DMS 273 (cell line): ENCODE results near the gene IMPDH2.
"Not testable (repeated sequence)": the region's sequence is repeated elsewhere in the genome, so short reads cannot be mapped to it uniquely, and the experiment has no call there.

Experiments
- DNase-seq: peaks from one replicate; lab custom pipeline; 2025; ENCODE audit not compliant: unreplicated experiment; lab: John Stamatoyannopoulos, UW

The IMPDH2 gene

GRCh38 chr3:49021813-49022687 lies 7.1 kb downstream of the IMPDH2 start, which contains the start of gene NDUFAF3:
TSS of gene NDUFAF3 (plus strand) at chr3:49022121. CDS start at chr3:49022145, 24 bp downstream.
- peak; percentile 97 for DNase-seq

GRCh38 chr3:49021213-49021812 lies 7.9 kb downstream of the IMPDH2 start:
- peak; percentile 99 for DNase-seq

GRCh38 chr3:49020330-49021212 lies 8.6 kb downstream of the IMPDH2 start:
- peak; percentile 38 for DNase-seq

- DNase-seq: no peak
These were observed 9.3 kb downstream of the IMPDH2 start for GRCh38 chr3:49019941-49020329.

- peak; percentile 63 for DNase-seq
These were observed 10.5 kb downstream of the IMPDH2 start for GRCh38 chr3:49018707-49019006.

- DNase-seq: peak; percentile 80
These were observed 11.1 kb downstream of the IMPDH2 start, which contains the start of gene DALRD3 for GRCh38 chr3:49017971-49018706. TSS of gene DALRD3 (minus strand) at chr3:49018580. CDS start at chr3:49018564, 16 bp downstream.

GRCh38 chr3:49017229-49017970 lies 11.8 kb downstream of the IMPDH2 start:
- DNase-seq: peak; percentile 55

- no peak for DNase-seq
These were observed 12.6 kb downstream of the IMPDH2 start for GRCh38 chr3:49016414-49017228.

DNA sequence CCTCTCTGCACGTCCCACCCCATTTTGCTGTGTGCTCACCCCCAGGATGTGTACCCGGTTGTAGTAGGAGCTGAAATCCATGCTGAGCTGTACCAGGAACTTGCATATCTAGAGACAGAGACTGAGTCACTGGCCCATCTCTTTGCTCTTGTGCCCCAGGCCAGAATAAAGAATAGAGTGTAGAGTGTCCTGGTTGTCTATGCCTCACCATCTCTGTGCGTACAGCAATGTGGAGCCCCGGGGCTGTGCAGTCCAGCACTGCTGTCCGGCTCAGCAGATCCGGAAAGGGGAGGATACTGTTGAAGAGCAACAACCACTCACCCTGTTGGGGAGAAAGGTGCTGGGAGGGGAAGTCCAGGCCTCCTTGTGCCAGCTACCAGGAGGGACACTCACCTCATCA lies 13.4 kb downstream of the IMPDH2 start:
- no peak for DNase-seq

DNA sequence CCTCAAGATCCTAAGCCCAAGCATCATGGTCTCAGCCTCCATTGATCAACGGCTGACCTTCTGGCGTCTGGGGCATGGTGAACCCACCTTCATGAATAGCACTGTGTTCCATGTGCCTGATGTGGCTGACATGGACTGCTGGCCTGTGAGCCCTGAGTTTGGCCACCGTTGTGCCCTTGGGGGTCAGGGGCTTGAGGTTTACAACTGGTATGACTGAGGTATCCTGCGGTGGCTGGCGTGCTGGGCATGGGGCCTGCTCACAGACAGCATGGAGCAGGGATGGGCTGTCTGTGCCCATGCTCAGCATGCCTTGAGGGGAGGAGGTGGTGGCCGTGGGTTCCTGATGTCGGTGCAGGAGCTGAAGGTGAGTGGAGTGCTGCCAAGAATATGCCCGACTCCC lies 14.1 kb downstream of the IMPDH2 start:
- no peak for DNase-seq

DNA sequence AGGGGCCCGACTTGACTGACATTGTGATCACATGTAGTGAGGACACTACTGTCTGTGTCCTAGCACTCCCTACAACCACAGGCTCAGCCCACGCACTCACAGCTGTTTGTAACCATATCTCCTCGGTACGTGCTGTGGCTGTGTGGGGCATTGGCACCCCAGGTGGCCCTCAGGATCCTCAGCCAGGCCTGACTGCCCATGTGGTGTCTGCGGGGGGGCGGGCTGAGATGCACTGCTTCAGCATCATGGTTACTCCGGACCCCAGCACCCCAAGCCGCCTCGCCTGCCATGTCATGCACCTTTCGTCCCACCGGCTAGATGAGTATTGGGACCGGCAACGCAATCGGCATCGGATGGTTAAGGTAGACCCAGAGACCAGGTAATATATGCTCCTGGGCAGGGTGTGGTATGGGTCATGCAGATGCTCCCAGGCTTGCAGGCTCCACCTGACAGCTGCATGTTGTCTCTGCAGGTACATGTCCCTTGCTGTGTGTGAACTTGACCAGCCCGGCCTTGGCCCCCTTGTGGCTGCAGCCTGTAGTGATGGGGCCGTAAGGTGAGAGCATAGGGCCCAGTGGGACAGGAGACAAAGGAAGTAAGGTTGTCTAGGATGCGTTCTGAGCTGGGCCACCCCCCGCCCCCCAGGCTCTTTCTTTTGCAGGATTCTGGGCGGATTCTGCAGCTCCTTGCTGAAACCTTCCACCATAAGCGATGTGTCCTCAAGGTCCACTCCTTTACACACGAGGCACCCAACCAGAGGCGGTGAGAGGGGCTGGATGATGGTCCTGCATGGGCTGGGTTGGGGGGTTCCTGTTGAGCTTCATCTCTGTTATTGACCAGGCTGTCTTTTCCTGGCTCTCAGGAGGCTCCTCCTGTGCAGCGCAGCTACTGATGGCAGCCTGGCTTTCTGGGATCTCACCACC lies 15.2 kb downstream of the IMPDH2 start:
- peak; percentile 60 for DNase-seq

DNA sequence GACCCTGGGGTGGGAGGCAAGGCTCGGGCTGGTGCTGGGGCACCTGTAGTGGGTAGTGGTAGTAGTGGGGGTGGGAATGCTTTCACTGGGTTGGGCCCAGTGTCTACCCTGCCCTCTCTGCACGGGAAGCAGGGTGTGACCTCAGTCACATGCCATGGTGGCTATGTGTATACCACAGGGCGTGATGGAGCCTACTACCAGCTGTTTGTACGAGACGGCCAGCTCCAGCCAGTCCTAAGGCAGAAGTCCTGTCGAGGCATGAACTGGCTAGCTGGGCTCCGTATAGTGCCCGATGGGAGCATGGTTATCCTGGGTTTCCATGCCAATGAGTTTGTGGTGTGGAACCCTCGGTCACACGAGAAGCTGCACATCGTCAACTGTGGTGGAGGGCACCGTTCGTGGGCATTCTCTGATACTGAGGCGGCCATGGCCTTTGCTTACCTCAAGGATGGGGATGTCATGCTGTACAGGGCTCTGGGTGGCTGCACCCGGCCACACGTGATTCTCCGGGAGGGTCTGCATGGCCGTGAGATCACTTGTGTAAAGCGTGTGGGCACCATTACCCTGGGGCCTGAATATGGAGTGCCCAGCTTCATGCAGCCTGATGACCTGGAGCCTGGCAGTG lies 16.0 kb downstream of the IMPDH2 start:
- DNase-seq: no peak

GRCh38 chr3:49012441-49013017 lies 16.7 kb downstream of the IMPDH2 start:
- DNase-seq: no peak

DNA sequence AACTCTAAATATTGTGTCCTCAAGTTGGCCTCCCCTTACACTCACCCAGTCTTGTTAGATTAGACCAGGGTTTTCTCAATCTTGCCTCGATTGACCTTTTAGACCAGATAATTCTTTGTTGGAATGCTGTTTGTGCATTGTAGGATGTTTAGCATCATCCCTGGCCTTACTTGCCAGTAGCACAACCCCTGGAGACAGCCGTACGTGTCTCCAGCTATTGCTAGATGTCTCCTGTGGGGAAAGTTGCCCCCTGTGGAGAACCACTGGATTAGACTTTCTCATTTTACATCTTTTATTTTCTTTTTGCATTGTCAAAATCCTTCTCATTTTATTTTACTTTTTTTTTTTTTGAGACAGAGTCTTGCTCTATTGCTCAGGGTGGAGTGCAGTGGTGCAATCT lies 19.8 kb downstream of the IMPDH2 start:
- DNase-seq: no peak

- not testable (repeated sequence) for DNase-seq
These were observed 20.6 kb downstream of the IMPDH2 start for GRCh38 chr3:49008627-49009026.

DNA sequence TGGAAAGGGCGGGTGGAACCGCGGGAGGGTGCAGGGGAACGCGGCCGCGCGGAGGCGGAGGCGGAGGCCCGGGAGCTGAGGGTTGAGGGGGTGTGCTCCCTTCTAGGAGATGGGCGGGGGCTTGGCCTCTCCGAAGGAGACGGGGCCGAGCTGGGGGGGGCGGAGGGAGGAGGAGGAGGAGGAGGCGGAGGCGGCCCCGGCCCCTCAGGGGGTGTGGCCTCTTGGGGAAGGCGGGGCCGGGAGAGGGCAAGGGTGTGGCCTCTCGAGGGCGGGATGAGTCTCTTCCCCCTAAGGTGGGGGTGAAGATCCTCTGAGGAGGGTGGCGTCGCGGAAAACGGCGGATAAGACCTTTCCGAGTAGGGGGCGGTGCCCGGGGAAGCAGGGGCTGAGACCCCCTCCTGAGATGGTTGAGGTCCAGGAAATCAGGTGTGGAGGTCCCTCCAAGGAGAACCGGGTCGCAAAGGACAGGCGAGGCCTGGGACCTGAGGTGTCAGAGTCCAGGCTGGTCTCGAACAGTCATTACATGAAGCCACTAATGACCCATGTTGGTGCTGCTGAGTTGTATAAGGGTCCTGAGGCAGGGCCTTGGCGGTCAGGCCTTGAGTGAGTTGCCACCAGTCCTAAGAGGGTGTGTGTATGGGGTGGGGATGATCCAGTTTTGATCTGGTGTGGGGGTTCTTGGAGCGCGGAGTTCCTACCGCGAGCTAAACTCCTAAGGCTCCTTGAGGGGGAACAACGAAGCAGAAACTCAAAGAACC lies 21.2 kb downstream of the IMPDH2 start:
- peak; percentile 86 for DNase-seq
